ENCODE results near the gene ARRDC1. TPM values are rescaled to one million over a fixed set of nuclear protein-coding genes. Genes with fewer than 3 reads are reported as not detected.
A peak's percentile ranks its signal among the peaks of the same experiment; 100 is the strongest.

The ARRDC1 gene, protein sequence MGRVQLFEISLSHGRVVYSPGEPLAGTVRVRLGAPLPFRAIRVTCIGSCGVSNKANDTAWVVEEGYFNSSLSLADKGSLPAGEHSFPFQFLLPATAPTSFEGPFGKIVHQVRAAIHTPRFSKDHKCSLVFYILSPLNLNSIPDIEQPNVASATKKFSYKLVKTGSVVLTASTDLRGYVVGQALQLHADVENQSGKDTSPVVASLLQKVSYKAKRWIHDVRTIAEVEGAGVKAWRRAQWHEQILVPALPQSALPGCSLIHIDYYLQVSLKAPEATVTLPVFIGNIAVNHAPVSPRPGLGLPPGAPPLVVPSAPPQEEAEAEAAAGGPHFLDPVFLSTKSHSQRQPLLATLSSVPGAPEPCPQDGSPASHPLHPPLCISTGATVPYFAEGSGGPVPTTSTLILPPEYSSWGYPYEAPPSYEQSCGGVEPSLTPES
- polyA plus RNA-seq (2011; rRNA removed) (20.7 and 23.8 TPM in 2 replicates), polyA plus RNA-seq (2017; fragmentation: RNase III; extraction: RNeasy Plus Mini Kit Qiagen cat#74134 plus additional on column Dnase treatment) (20.6 to 22.5 TPM (median 22.0 TPM) in 3 replicates), polyA minus RNA-seq (2011; rRNA and poly(A)+ RNA removed) (25.8 and 32.7 TPM in 2 replicates)
- 39.7 and 49.8 TPM in 2 replicates for polyA plus RNA-seq (2012; cell fraction: cytosol; rRNA removed)
- polyA plus RNA-seq (2012; cell fraction: nucleus; rRNA removed): 268 and 290 TPM in 2 replicates

DNA sequence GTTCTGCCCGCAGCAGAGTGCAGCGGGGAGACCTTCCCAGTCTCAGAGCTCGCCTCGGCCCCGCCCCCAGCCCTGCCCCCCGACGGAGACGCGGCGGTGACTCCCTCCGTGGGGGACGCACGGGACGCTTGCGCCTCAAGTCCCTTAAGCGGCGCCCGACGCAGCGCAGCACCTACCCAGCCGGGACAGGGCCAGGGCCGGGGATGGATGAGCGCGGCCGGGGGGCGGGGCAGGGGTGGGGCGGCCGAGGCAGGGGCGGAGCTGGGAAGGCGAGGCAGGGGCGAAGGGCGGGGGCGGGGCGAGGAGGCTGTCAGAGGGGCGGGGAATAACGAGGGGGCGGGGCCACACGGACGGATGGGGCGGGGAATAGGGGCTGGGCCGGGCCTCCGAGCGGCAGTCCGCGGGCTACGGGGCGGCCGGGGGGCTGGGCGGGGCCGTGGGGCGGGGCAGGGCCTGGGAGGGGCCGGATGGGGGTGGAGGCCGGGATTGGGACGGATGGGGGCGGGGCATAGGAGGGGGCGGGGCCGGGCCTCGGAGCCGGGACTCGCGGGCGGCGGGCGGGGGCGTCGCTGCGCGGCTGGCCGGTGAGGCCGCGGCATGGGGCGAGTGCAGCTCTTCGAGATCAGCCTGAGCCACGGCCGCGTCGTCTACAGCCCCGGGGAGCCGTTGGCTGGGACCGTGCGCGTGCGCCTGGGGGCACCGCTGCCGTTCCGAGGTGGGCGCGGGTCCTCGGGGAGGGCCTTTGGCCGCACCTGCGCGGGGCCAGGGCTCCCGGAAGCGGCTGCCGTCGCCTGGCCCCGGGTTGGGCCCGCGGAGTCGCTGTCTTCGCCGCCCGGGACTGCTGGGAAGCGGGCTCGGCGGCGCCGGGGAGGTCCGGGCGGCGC is at the start of gene ARRDC1:
TSS of gene ARRDC1 (plus strand) at position 566 of the 884 bp plus-strand sequence. CDS start at position 598, 32 bp downstream.
- WGBS (ENCODE audit: missing lambda C conversion rate): 0% methylated on average over 18 of the region's 111 CpGs
- no peaks in the 10 kb centered on the region for H3K9me3 ChIP-seq
- POLR2A ChIA-PET: interaction anchor here (0.5 to 1.2 kb wide), 10 partner anchors 9 to 122 kb away, joined by 3 to 11 read pairs (median 3); partner anchors contain the start of genes EHMT1, MRPL41, PNPLA7 and ZMYND19
- peak within 1 kb of the TSS; percentile 92 for H3K4me3 ChIP-seq
- H3K27ac ChIP-seq: peak within 1 kb of the TSS; percentile 93 to 95
- peak within 1 kb of the TSS; percentile 100 for H3K4me2 ChIP-seq
- DNase-seq (ENCODE audit: low read depth in 1 of 2, low spot score in 1 of 2) (peak; percentile 66 to 92), ATAC-seq (peak; percentile 78 to 88), FAIRE-seq (no peak)
- TF ChIP-seq PHF8 (IDR thresholded peaks at IDR 0.05; ENCODE audit: borderline replicate concordance, low read depth) (0 out of 2 replicates have a peak, but pooled peaks have one; percentile 45), E2F6 (IDR thresholded peaks at IDR 0.05; ENCODE audit: borderline replicate concordance, low read depth) (0 out of 2 replicates have a peak, but pooled peaks have one; percentile 34), JUN (IDR thresholded peaks at IDR 0.05) (peak in 1 of 2 experiments; percentile 67; a peak in 2 of 5 replicates), POLR2A (IDR thresholded peaks at IDR 0.05; ENCODE audit: low read length) (peak; percentile 78)
- TF ChIP-seq, protein P1, sequence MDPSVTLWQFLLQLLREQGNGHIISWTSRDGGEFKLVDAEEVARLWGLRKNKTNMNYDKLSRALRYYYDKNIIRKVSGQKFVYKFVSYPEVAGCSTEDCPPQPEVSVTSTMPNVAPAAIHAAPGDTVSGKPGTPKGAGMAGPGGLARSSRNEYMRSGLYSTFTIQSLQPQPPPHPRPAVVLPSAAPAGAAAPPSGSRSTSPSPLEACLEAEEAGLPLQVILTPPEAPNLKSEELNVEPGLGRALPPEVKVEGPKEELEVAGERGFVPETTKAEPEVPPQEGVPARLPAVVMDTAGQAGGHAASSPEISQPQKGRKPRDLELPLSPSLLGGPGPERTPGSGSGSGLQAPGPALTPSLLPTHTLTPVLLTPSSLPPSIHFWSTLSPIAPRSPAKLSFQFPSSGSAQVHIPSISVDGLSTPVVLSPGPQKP (IDR thresholded peaks at IDR 0.05; ENCODE audit: low read depth, low read length): no peak
- peaks cover 17% of the 10 kb centered on the region for H3K4me1 ChIP-seq
- CTCF ChIA-PET: interaction anchor here (1.2 kb wide), 1 partner anchor 14 kb away, joined by 3 read pairs; no protein-coding TSS in a partner anchor

DNA sequence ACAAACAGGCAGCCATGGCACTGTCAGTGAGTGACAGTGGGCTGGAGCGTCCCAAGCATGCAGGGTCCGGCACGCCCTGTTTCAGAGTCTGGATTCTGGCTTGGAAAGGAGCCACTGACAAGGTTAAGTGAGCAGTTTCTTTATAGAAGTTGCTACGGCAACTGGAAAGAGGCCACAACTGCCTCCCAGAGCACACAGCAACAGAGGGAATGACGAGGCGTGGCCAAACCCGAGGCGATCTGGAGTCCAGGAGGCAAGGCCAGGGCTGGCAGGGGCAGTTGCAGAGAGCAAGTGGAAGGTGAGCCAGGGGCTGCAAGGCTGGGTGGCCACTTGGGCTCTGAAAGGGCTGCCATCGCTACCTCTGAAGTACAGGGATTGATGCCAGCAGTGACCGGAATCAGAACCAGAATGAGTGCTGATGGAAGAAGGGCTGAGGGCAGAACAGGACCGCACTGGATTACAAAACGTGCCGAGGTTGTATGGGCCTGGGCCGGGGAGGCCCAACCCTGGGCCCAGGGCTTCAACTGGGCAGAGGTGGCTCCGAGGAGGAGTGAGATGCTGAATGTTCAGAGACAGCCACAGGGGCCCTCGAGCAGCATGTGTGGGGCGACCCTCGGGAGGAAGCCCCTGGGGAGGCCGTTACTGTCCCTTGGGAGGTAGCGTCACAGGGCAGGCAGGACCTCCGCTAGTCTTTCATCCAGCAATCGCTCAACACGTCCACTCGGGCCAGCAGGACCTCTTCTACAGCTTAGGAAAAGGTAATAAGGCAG is 49.2 kb upstream of the ARRDC1 start:
- peaks cover 9% of the 10 kb centered on the region; the same call in 2 of the 3 replicates for H3K4me1 ChIP-seq
- H3K27ac ChIP-seq: 0 out of 6 replicates have a peak overlapping the region, but pooled peaks of 1 of the 2 experiments have one; percentile 23
- ATAC-seq: no peak; a peak in 1 of 6 replicates
- CTCF ChIA-PET: interaction anchor here (1.9 kb wide), 1 partner anchor 11 kb away, joined by 6 read pairs; no protein-coding TSS in a partner anchor
- DNase-seq (ENCODE audit: low read depth in 1 of 2, low spot score in 1 of 2): peak in 1 of 2 experiments; percentile 56
- WGBS (ENCODE audit: missing lambda C conversion rate): 89% methylated on average over 24 of the region's 24 CpGs
- FAIRE-seq: no peak
- POLR2A ChIA-PET: no interaction called here
- TF ChIP-seq KDM5A (IDR thresholded peaks at IDR 0.05) (no peak), MAX (IDR thresholded peaks at IDR 0.05) (no peak), RFX5 (IDR thresholded peaks at IDR 0.05) (no peak), MYC (IDR thresholded peaks at IDR 0.05; ENCODE audit: borderline replicate concordance, low read length) (no peak), SREBF2 (IDR thresholded peaks at IDR 0.05) (no peak), ZSCAN20 (CRISPR knock-in tag; IDR thresholded peaks at IDR 0.05) (no peak), JUN (IDR thresholded peaks at IDR 0.05) (no peak), CHD4 (IDR thresholded peaks at IDR 0.05; ENCODE audit: borderline replicate concordance) (no peak), SMC3 (IDR thresholded peaks at IDR 0.05) (no peak), RAD21 (conservative IDR thresholded peaks at IDR 0.05 in 1 of 2, IDR thresholded peaks at IDR 0.05 in 1 of 2) (no peak), TP53 (CRISPR knock-in tag; IDR thresholded peaks at IDR 0.05) (no peak), RNF2 (IDR thresholded peaks at IDR 0.05; ENCODE audit: borderline replicate concordance, low read depth) (no peak), PHF8 (IDR thresholded peaks at IDR 0.05; ENCODE audit: borderline replicate concordance, low read depth) (no peak), EP300 (IDR thresholded peaks at IDR 0.05) (no peak), BHLHE40 (IDR thresholded peaks at IDR 0.05; ENCODE audit: low read depth, low read length) (no peak)
- TF ChIP-seq, protein P2, sequence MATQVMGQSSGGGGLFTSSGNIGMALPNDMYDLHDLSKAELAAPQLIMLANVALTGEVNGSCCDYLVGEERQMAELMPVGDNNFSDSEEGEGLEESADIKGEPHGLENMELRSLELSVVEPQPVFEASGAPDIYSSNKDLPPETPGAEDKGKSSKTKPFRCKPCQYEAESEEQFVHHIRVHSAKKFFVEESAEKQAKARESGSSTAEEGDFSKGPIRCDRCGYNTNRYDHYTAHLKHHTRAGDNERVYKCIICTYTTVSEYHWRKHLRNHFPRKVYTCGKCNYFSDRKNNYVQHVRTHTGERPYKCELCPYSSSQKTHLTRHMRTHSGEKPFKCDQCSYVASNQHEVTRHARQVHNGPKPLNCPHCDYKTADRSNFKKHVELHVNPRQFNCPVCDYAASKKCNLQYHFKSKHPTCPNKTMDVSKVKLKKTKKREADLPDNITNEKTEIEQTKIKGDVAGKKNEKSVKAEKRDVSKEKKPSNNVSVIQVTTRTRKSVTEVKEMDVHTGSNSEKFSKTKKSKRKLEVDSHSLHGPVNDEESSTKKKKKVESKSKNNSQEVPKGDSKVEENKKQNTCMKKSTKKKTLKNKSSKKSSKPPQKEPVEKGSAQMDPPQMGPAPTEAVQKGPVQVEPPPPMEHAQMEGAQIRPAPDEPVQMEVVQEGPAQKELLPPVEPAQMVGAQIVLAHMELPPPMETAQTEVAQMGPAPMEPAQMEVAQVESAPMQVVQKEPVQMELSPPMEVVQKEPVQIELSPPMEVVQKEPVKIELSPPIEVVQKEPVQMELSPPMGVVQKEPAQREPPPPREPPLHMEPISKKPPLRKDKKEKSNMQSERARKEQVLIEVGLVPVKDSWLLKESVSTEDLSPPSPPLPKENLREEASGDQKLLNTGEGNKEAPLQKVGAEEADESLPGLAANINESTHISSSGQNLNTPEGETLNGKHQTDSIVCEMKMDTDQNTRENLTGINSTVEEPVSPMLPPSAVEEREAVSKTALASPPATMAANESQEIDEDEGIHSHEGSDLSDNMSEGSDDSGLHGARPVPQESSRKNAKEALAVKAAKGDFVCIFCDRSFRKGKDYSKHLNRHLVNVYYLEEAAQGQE (IDR thresholded peaks at IDR 0.05): no peak
- TF ChIP-seq, protein P1 (IDR thresholded peaks at IDR 0.05; ENCODE audit: low read depth, low read length): no peak
- H3K4me3 ChIP-seq: no peak overlapping the region
- H3K4me2 ChIP-seq: no peak overlapping the region
- no peaks in the 10 kb centered on the region for H3K9me3 ChIP-seq

All from A549 (cell line).